Stomach (tissue), 9 donors: ENCODE data around the gene ACTG1. TPM values are rescaled to one million over a fixed set of nuclear protein-coding genes. Genes with fewer than 3 reads are reported as not detected.
A peak's percentile ranks its signal among the peaks of the same experiment; 100 is the strongest.

ENCODE experiments used
- DNase-seq, 2 donors: peaks; one replicate each; pipeline versions ENCODE4 v3.0.0 to v3.0.0-alpha.2; 2013 to 2019
- H3K27ac ChIP-seq, 5 donors: fragments of 200-600 bp in 4 of 5; sonication (generic) in 4 of 5; one replicate each; pipeline ENCODE4 v1.5.1; 2013 to 2019; ENCODE audit warnings: mild to moderate bottlenecking in 1 of 5, moderate library complexity in 1 of 5
- H3K27me3 ChIP-seq, 3 donors: fragments of 200-600 bp; sonication (generic); one replicate each; pipeline ENCODE4 v1.5.1; 2017 to 2019; ENCODE audit warnings: mixed run types in 1 of 3
- H3K36me3 ChIP-seq, 4 donors: fragments of 200-600 bp; sonication (generic); 1 replicate in 3 of 4; 2 replicates in 1 of 4; pipeline ENCODE4 v1.5.1; 2016 to 2019
- H3K4me1 ChIP-seq, 4 donors: fragments of 200-600 bp; sonication (generic); one replicate each; pipeline ENCODE4 v1.5.1; 2016 to 2019
- H3K4me3 ChIP-seq, 4 donors: fragments of 200-600 bp; sonication (generic) in 3 of 4; one replicate each; pipeline ENCODE4 v1.5.1; 2016 to 2019; ENCODE audit warnings: mild to moderate bottlenecking in 1 of 4
- H3K9me3 ChIP-seq, 4 donors: fragments of 200-600 bp; sonication (generic); one replicate each; pipeline ENCODE4 v1.5.1; 2016 to 2019
- CTCF ChIP-seq, 7 experiments: fragments of 450-650 bp in 4 of 7; fragments of 200-600 bp in 3 of 7; sonication (generic) in 3 of 7; IDR thresholded peaks; one replicate each; pipeline ENCODE4 v1.5.1; 2016 to 2019; ENCODE audit warnings: antibody characterized with exemption in 7 of 7, control low read depth in 2 of 7, mild to moderate bottlenecking in 1 of 7
- EP300 ChIP-seq: sonication (generic); formaldehyde crosslinking; IDR thresholded peaks from one replicate; pipeline ENCODE4 v1.6.1; 2017; ENCODE audit warnings: antibody characterized with exemption
- POLR2A ChIP-seq, 4 donors: fragments of 450-650 bp; IDR thresholded peaks; one replicate each; pipeline ENCODE4 v1.6.1; 2016; ENCODE audit warnings: antibody characterized with exemption in 4 of 4, control low read depth in 2 of 4, mild to moderate bottlenecking in 1 of 4, moderate library complexity in 1 of 4
- POLR2AphosphoS5 ChIP-seq, 3 donors: sonication (generic); formaldehyde crosslinking; IDR thresholded peaks; one replicate each; pipeline ENCODE4 v1.6.1; 2016; ENCODE audit warnings: antibody characterized with exemption in 3 of 3
- WGBS, 5 donors: extraction: QIAGEN DNeasy Blood & Tissue Kit in 3 of 5; methylation state at CpG; one replicate each; pipeline versions ENCODE4 v1.1.5 to v1.1.7; 2013 to 2018; 5-methylcytosine and 5-hydroxymethylcytosine counted together
- intact Hi-C: fragments of 100-400 bp; cut with DNase I; formaldehyde crosslinking; loops from one replicate; pipeline ENCODE4 v1.15.1; 2023; ENCODE audit warnings: low total_unique reads
- polyA plus RNA-seq, 3 donors: library from polyadenylated mRNA; stranded (reverse); fragments of 200-250 nt; gene quantifications; one replicate each; pipeline ENCODE4 v1.2.3, GENCODE V29; 2013
- total RNA-seq, 5 donors: library from RNA; depleted of rRNA; stranded (reverse); fragments of >200 nt; gene quantifications; one replicate each; pipeline versions ENCODE4 v1.1.0 to v1.2.3, GENCODE V29; 2014 to 2016
- donor health status: healthy with polysubstance abuse.
- donor health status: Bipolar disorder and iron deficiency.
- donor health status: healthy.

Gene ACTG1
- total and polyA plus RNA-seq, 8 donors = 978 to 2,952 (median 1,922) TPM

- intact Hi-C loops = no loop called here
- peak overlapping the region; percentile 79 to 97 (median 89) for H3K4me3 ChIP-seq
- no peaks in the 10 kb centered on the region for H3K9me3 ChIP-seq
- H3K27me3 ChIP-seq = no peaks in the 10 kb centered on the region
- peaks cover 36 to 78% (median 61%) of the 10 kb centered on the region in 4 donors for H3K4me1 ChIP-seq
- peak overlapping the region; percentile 100 for H3K27ac ChIP-seq
- DNase-seq = peak; percentile 80 to 89
- TF ChIP-seq POLR2A (IDR thresholded peaks at IDR 0.05) (no peak), POLR2AphosphoS5 (IDR thresholded peaks at IDR 0.05) (peak in 2 of 3 donors; percentile 40 to 78)
- 0 to 2% (median 1%) methylated on average over 11 to 64 of the region's 64 CpGs for WGBS, 5 donors
- H3K36me3 ChIP-seq = peaks cover 29 to 34% (median 30%) of the 10 kb centered on the region in 4 donors
Measured at GRCh38 chr17:81513753-81514488, 1.3 kb upstream of the ACTG1 start.

DNA sequence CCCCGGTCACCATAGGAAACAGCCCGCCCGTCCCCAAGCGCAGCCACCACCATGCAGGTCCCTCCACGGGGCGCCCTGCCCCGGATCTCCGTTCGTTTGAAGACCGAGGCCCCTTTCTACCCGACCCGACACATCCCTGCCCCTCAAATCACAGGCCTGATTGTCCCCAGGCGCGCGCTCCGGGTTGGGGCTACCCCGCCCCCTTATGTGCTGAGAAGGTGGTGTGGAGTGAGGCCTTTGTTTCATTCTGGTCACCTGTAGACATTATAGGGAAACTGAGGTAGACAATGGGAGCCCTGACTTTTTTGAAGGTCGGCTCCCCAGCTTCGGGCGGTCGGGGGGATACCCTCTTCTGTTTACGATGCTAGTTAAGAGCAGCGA is 763 bp upstream of the ACTG1 start:
- Histone ChIP-seq H3K4me3 (peak overlapping the region; percentile 79 to 97 (median 89)), H3K27me3 (no peaks in the 10 kb centered on the region), H3K9me3 (no peaks in the 10 kb centered on the region), H3K4me1 (peaks cover 32 to 78% (median 60%) of the 10 kb centered on the region in 4 donors), H3K36me3 (peaks cover 29 to 40% (median 36%) of the 10 kb centered on the region in 4 donors), H3K27ac (peak overlapping the region; percentile 100)
- 0 to 2% (median 0%) methylated on average over 9 to 23 of the region's 23 CpGs for WGBS, 5 donors
- intact Hi-C loops = no loop called here
- peak; percentile 70 to 88 for DNase-seq
- TF ChIP-seq EP300 = no peak
- TF ChIP-seq CTCF (IDR thresholded peaks at IDR 0.05) = no peak
- no peak for TF ChIP-seq POLR2AphosphoS5 (IDR thresholded peaks at IDR 0.05)
- TF ChIP-seq POLR2A (IDR thresholded peaks at IDR 0.05) = no peak

DNA sequence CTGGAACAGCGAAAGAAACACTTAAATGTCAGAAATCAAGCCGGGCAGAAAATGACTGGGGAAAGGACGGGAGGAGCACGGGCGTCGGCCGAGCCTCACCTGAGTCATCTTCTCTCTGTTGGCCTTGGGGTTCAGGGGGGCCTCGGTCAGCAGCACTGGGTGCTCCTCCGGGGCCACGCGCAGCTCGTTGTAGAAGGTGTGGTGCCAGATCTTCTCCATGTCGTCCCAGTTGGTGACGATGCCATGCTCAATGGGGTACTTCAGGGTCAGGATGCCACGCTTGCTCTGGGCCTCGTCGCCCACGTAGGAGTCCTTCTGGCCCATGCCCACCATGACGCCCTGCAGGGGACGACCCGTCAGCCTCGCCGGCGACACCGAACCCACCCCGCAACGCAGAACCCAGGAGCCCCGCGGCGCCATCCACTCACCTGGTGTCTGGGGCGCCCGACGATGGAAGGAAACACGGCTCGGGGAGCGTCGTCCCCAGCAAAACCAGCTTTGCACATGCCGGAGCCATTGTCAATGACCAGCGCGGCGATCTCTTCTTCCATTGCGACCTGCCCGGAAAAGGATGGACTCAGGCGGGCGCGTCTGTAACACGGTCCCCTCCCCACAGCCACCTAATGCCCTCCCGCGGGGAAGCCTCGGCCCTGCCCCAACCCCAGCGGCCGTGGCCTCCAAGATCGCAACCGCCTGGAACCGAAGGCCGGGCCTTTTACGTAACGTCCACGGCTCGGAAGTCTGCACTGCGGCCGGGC is 616 bp downstream of the ACTG1 start:
- intact Hi-C loops = no loop called here
- Histone ChIP-seq H3K9me3 (no peaks in the 10 kb centered on the region), H3K4me1 (peaks cover 19 to 65% (median 48%) of the 10 kb centered on the region in 4 donors), H3K27me3 (no peaks in the 10 kb centered on the region), H3K36me3 (peaks cover 29 to 40% (median 36%) of the 10 kb centered on the region in 4 donors), H3K27ac (peak overlapping the region; percentile 93 to 100 (median 100)), H3K4me3 (peak overlapping the region; percentile 79 to 97 (median 89))
- 0 to 1% (median 0%) methylated on average over 37 to 62 of the region's 62 CpGs for WGBS, 5 donors
- TF ChIP-seq EP300 (no peak), CTCF (IDR thresholded peaks at IDR 0.05) (no peak), POLR2A (IDR thresholded peaks at IDR 0.05) (no peak), POLR2AphosphoS5 (IDR thresholded peaks at IDR 0.05) (no peak)
- peak in 1 of 2 donors; percentile 28 for DNase-seq

DNA sequence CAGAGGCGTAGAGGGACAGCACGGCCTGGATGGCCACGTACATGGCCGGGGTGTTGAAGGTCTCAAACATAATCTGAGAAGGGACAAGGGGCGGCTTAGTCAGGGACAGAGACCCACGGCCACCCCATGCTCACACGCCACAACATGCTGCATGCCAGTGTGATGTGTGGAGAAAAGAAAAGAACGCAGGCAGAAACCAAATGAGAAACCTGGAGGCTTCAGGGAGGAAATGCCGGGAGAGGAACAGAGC is 1.1 kb downstream of the ACTG1 start:
- Histone ChIP-seq H3K4me3 (peak overlapping the region; percentile 79 to 97 (median 89)), H3K9me3 (no peaks in the 10 kb centered on the region), H3K4me1 (peaks cover 16 to 60% (median 43%) of the 10 kb centered on the region in 4 donors), H3K27ac (peak overlapping the region; percentile 93 to 100 (median 100)), H3K27me3 (no peaks in the 10 kb centered on the region), H3K36me3 (peaks cover 29 to 40% (median 36%) of the 10 kb centered on the region in 4 donors)
- no peak for TF ChIP-seq CTCF (IDR thresholded peaks at IDR 0.05)
- peak in 1 of 3 donors; percentile 2 for TF ChIP-seq POLR2AphosphoS5 (IDR thresholded peaks at IDR 0.05)
- intact Hi-C loops = no loop called here
- no peak for DNase-seq
- WGBS, 5 donors = 1 to 3% (median 1%) methylated on average over 9 of the region's 9 CpGs
